ENCODE measurements around the gene BNC1. TPM values are rescaled to one million over a fixed set of nuclear protein-coding genes. Genes with fewer than 3 reads are reported as not detected.

BNC1 gene
- total and polyA plus RNA-seq, 8 donors, result 0.15 to 1.6 (median 0.97) TPM

- Histone ChIP-seq H3K36me3 (no peaks in the 10 kb centered on the region), H3K27ac (no peak overlapping the region), H3K4me1 (peaks cover 5 to 17% of the 10 kb centered on the region in 2 donors), H3K9me3 (no peaks in the 10 kb centered on the region), H3K27me3 (peaks cover 70 to 97% of the 10 kb centered on the region in 2 donors), H3K4me3 (peak overlapping the region; percentile 19 to 26)
- ATAC-seq (peak; percentile 16), DNase-seq (peak in 2 of 4 donors; percentile 7 to 75)
- TF ChIP-seq, protein P1, sequence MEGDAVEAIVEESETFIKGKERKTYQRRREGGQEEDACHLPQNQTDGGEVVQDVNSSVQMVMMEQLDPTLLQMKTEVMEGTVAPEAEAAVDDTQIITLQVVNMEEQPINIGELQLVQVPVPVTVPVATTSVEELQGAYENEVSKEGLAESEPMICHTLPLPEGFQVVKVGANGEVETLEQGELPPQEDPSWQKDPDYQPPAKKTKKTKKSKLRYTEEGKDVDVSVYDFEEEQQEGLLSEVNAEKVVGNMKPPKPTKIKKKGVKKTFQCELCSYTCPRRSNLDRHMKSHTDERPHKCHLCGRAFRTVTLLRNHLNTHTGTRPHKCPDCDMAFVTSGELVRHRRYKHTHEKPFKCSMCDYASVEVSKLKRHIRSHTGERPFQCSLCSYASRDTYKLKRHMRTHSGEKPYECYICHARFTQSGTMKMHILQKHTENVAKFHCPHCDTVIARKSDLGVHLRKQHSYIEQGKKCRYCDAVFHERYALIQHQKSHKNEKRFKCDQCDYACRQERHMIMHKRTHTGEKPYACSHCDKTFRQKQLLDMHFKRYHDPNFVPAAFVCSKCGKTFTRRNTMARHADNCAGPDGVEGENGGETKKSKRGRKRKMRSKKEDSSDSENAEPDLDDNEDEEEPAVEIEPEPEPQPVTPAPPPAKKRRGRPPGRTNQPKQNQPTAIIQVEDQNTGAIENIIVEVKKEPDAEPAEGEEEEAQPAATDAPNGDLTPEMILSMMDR (IDR thresholded peaks at IDR 0.05), result no peak
- intact Hi-C loops (cut with DNase I), result no loop called here
These were observed 478 bp downstream of the BNC1 start for GRCh38 chr15:83283813-83284558.

DNA sequence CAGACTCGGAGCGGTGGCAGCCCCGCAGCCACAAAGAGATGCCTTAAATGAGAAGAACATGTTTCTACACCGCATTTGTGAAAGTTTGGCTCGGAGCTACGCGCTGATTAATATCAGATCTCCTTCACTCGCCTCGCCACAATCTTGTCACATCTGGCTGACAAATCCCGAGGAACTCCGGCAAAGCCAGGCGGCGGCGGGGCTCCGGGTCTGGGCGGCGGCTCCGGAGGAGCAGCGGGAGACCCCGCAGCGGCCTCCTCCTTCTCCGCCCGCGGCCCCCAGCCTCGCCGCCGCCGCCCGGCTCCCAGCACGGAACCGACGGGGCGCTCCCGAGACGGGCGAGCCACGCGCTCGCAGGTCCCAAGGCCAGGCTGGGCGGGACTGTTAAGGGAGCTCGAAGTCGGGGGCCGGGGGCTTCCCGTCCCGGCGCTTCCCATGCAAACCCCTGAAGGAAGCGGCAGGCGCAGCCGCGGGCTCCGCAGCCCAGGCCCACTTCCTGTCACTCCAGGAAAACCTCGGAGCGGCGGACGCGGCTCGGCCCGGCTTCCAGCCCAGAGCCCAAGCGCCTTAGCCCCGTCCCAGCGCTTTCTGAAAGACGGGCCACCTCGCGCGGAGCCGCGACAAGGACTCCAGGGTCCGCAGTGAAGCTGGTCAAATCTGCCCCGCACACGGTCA, 1.2 kb downstream of the BNC1 start:
- H3K36me3 ChIP-seq, result no peaks in the 10 kb centered on the region
- ATAC-seq (peak; percentile 41), DNase-seq (peak in 2 of 4 donors; percentile 32 to 76)
- no peak overlapping the region for H3K27ac ChIP-seq
- H3K4me1 ChIP-seq, result peaks cover 5 to 17% of the 10 kb centered on the region in 2 donors
- intact Hi-C loops (cut with DNase I), result no loop called here
- TF ChIP-seq, protein P1 (IDR thresholded peaks at IDR 0.05), result no peak
- H3K4me3 ChIP-seq, result peak overlapping the region; percentile 19 to 26
- no peaks in the 10 kb centered on the region for H3K9me3 ChIP-seq
- peaks cover 70 to 100% of the 10 kb centered on the region in 2 donors for H3K27me3 ChIP-seq

DNA sequence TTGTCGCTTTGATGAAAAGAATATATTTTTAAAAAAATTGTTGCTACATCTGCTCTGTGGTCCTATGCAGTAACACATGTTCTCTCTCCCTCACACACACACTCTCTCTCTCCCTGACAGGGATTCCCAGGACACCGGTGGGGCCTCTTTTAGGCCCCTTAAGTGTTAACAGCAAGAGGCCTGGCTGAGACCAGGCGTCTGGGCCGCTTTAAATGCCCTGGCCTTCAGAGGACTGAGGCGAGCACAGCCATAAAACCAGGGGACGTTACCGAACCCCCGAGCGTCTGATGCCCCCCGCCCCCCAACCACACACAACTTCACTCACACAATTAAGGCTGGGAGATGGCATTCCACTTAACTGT, 1.7 kb downstream of the BNC1 start:
- H3K27ac ChIP-seq, result no peak overlapping the region
- TF ChIP-seq, protein P1 (IDR thresholded peaks at IDR 0.05), result no peak
- ATAC-seq, result no peak
- H3K9me3 ChIP-seq, result no peaks in the 10 kb centered on the region
- H3K27me3 ChIP-seq, result peaks cover 70 to 100% of the 10 kb centered on the region in 2 donors
- intact Hi-C loops (cut with DNase I), result no loop called here
- no peaks in the 10 kb centered on the region for H3K36me3 ChIP-seq
- H3K4me1 ChIP-seq, result peaks cover 5 to 17% of the 10 kb centered on the region in 2 donors
- no peak overlapping the region for H3K4me3 ChIP-seq
- DNase-seq, result peak in 1 of 4 donors; percentile 20

DNA sequence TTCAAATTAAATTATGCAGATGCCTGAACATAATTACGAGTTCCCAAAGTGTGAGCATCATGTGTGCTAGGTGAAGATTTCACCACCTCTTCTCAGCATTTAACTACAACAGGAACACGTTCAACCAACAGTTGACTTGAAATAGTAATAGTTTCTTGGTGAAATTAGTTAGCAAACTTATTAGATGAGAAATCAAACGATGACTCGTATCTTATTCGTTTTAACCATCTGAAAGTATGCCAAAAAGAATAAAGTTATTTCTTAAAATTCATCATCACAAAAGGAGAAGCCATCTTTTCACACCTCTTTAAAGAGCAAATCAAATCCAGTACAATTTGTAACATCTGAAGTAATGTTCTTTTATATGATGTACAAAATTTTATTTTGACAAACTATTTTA, 2.3 kb downstream of the BNC1 start:
- ATAC-seq (no peak), DNase-seq (no peak)
- TF ChIP-seq, protein P1 (IDR thresholded peaks at IDR 0.05), result no peak
- Histone ChIP-seq H3K4me1 (peaks cover 5 to 17% of the 10 kb centered on the region in 2 donors), H3K27me3 (peaks cover 70 to 99% of the 10 kb centered on the region in 2 donors), H3K27ac (no peak overlapping the region), H3K4me3 (no peak overlapping the region), H3K36me3 (no peaks in the 10 kb centered on the region), H3K9me3 (no peaks in the 10 kb centered on the region)
- intact Hi-C loops (cut with DNase I), result no loop called here

DNA sequence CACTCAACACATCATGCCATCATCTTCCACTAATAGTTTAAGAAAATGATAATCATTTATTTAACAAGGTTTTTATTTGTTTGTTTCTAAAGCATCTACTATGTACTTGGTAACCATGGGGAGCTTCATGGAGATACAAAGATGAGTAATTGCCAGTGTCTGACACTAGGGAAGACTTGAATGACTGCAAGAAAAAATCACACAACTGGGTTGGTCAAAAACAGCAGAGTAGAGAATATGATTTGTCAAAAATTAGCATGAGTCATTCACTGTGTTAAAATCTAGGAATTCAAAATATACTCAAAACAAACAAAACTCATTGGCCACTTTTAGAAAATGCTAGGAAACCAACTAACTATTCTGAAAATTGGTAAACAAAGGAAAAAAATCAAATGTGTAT, 6.3 kb downstream of the BNC1 start:
- intact Hi-C loops (cut with DNase I), result no loop called here
- peaks cover under 1 to 6% of the 10 kb centered on the region in 2 donors for H3K4me1 ChIP-seq
- peaks cover 39 to 90% of the 10 kb centered on the region in 2 donors for H3K27me3 ChIP-seq
- H3K9me3 ChIP-seq, result no peaks in the 10 kb centered on the region
- H3K27ac ChIP-seq, result no peak overlapping the region
- no peak for DNase-seq
- H3K4me3 ChIP-seq, result no peak overlapping the region
- TF ChIP-seq, protein P1 (IDR thresholded peaks at IDR 0.05), result no peak
- H3K36me3 ChIP-seq, result no peaks in the 10 kb centered on the region
- no peak for ATAC-seq
